ENCODE results near the gene MLLT1.

The MLLT1 gene

DNA sequence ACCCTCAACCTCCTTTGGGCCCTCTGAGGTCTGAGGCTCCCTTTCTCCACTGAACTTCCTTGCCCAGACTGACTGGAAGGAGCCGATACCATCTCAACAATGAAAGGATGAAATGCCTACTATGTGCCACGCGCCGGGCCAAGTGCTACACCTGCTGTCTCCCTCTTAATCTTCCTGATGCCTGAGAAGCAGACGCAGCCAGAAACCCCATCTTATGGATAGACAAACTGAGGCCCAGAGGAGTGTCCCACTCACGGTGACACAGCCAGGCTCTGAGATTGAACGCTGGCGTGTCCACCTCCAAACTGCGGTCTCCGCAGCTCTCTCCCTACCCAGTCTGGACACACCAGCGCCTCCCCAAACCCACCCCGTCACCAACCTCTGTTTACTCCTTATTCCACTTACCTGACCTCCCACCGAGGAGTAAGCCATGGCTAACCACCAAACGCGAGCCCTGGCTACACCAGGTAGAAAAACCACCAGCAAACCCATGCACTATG, 20.9 kb downstream of the MLLT1 start:
- no peak for DNase-seq

DNA sequence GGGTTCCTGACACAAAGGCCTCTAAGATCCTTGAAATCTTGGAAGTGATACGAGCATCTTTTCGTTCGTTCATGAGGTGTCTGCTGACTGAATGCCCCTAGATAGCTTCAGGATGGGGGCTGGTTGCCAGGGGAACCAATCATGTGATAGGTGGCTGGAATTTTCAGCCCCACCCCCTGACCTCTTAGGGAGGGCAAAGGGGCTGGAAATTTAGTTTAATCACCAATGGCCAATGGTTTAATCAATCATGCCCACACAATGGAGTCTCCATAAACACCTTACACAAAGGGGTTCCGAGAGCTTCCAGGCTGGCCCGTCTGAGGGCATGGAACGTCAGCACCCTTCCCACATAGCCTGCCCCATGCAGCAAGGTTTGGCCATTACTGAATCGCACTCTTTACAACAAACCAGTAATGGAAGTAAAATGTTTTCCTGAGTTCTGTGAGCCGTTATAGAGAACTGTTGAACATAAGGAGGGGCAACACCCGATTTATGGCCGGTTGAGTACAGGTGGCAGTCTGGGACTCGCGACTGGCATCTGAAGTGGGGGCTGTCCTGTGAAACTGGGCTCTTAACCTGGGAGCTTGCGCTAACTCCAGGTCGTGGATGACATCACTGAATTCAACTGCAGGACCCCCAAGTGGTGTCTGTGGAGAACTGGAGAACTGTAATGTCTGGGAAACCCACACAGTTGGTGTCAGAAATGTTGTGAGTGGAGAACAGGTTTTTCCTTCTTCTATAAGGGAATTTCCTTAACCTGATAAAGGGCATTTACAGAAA, 25.6 kb downstream of the MLLT1 start:
- no peak for DNase-seq

DNA sequence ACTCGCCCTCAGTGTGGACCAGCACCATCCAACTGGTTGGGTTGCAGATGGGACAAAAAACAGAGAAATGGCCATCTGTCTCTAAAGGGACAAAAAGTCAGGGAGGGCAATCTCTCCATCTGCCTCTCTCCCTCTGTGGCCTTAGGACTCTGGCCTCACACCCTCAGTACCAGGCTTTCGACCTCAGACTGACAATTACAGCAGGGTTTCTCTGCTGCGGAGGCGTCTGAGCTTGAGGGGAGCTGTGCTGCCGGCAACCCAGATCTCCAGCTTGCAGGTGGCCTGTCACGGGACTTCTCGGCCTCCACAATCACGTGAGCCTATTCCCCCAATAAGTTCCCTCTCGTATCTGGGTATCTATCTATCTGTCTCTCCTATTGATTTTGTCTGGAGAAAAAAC, 27.7 kb downstream of the MLLT1 start:
- DNase-seq, result no peak

DNA sequence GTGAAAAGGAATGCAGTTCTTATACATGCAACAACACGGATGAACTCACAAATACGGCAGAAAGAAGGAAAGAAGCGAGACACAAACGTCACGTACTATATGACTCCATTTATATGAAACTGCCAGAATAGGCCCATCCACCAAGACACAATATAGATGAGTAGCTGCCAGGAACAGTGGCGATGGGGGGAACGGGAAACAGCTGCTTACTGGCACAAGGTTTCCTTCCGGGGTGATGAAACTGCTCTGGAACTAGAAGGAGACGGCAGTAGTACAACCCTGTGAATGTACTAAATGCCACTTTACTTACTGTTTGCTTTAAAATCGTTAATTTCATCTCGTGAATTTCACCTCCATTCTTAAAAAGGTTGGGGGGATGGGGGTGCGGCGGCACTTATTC, 28.9 kb downstream of the MLLT1 start:
- no peak for DNase-seq

DNA sequence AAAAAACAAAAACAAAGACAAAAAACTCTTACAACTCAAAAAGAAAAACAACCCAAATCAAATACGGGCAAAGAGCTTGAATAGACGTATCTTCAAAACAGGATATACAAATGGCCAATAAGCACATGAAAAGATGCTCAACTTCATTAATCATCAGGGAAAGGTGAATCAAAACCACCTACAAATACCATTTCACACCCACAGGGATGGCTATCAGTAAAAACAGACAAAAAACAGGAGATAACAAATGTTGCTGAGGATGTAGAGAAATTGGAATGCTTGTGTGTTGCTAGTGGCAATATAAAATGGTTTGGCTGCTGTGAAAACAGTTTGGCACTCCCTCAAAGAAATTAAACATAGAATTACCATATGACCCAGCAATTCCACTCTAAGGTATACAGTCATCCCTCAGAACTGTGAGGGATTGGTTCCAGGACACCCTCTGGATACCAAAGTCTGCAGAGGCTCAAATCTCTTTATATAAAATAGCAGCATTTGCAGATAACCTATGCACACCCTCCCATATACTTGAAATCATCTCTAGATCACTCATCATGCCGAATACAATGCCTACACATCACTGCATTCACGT, 29.7 kb downstream of the MLLT1 start:
- DNase-seq, result no peak

DNA sequence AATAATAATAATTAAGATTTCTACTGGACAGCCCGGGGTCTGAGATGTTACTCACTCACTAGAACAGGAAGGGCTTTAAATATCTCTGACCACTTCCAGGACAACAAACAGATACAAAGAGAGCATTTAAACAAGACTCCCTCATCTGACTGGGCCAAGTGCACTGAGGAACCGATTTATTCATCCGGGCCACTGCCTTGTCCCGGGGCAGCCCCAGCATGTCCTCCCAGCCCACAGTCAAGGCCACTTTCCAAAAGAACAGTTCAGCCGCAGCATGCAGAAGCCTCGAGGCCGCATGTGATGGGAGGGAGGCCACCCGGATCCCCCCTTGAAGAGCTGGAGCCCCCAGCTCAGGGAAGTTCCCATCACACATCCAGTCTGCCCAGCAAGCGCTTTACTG, 30.5 kb downstream of the MLLT1 start:
- DNase-seq, result no peak

- no peak for DNase-seq
Measured at GRCh38 chr19:6248844-6249243, 30.9 kb downstream of the MLLT1 start.

GRCh38 chr19:6248341-6248740, 31.4 kb downstream of the MLLT1 start:
- no peak for DNase-seq

DNA sequence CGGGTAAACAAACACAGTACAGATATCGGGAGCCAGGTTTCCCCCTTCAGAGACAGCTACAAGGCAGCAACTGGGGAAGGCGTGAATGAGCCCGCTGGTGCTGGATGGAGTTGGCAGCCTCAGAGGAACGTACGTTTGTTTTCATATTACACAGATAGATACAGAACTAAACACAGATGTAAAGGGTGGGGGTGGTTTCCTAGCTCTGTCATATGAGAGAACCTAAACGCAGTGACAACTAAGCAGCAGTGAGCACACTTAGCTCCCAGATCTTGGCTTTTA, 32.8 kb downstream of the MLLT1 start:
- DNase-seq, result no peak

DNA sequence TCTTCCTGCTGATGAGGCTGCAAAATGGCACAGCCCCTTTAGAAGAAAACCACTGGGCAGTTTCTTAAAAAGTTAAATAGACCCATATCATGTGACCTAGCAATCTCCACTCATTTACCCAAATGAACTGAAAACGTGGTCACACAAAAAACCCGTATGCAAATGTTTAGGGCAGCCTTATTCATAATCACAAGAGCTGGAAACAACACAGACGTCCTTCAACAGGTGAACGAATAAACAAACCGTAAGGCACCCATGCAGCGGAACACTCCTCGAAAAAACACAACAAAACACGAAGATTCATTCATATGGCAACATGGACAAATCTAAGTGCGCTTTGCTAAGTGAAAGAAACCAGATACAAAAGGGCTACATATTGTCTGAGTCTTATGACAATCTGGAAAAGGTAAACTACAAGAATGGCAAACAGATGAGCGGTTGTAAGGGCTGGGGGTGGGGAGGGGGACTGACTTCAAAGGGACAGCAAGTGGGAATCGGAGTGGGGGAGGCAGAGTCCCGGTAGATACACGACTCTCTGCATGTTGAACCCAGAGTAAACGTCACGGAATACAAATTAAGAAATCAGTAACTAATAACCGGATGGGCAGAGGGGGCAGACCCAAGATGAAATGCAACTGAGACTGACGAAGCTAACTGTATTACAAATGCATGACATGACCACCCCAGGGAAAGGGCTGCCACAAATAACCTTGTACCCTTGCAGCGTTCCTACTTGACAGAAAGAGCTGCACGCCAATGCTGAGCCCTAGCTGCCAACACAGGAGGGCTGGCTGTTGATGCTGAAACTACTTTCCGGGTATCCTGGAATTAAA, 33.4 kb downstream of the MLLT1 start:
- DNase-seq, result no peak

- no peak for DNase-seq
Measured at GRCh38 chr19:6242677-6243076, 37.1 kb downstream of the MLLT1 start.

DNA sequence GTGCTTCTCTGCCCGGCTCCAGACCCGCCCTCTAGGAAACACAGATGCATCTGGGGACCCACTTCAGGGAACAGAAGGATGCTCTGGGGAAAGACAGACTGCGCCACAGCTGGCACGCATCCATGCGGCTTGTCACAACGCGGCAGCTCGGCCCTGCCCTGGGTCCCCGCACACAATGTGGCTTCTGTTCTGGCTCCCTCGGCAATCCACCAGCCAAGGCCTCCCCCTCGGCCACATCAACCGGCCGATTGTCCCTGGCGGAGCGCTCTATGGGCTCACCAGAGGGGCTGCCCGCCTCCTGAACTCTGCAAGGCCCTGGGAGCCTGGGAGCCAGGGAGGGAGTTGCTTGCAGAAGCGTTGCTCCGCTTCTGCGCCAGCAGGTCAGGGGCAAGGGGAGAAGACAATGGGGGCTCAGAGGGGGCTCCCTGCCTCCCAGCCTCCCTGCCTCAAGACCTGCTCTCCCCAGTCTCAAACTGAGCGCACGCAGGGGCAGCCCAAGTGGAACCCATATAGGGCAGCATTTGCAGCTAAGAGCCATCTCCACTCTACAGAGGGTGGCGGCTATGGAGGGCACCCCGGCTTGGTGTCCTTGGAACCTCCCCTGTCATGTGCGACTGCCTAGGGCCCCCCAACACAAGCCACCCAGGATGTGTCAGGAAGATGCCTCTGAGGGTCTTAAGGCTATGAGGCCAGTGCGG, 37.9 kb downstream of the MLLT1 start:
- DNase-seq, result no peak

- no peak for DNase-seq
Measured at GRCh38 chr19:6241056-6241455, 38.7 kb downstream of the MLLT1 start.

GRCh38 chr19:6239871-6240676, 39.7 kb downstream of the MLLT1 start:
- no peak for DNase-seq

- DNase-seq, result peak; percentile 71
Measured at GRCh38 chr19:6239401-6239844, 40.4 kb downstream of the MLLT1 start.

GRCh38 chr19:6238643-6239281, 41.0 kb downstream of the MLLT1 start:
- DNase-seq, result no peak

- DNase-seq, result peak; percentile 79
Measured at GRCh38 chr19:6238256-6238642, 41.5 kb downstream of the MLLT1 start.

- DNase-seq, result no peak
Measured at GRCh38 chr19:6236310-6237291, 43.2 kb downstream of the MLLT1 start.

DNA sequence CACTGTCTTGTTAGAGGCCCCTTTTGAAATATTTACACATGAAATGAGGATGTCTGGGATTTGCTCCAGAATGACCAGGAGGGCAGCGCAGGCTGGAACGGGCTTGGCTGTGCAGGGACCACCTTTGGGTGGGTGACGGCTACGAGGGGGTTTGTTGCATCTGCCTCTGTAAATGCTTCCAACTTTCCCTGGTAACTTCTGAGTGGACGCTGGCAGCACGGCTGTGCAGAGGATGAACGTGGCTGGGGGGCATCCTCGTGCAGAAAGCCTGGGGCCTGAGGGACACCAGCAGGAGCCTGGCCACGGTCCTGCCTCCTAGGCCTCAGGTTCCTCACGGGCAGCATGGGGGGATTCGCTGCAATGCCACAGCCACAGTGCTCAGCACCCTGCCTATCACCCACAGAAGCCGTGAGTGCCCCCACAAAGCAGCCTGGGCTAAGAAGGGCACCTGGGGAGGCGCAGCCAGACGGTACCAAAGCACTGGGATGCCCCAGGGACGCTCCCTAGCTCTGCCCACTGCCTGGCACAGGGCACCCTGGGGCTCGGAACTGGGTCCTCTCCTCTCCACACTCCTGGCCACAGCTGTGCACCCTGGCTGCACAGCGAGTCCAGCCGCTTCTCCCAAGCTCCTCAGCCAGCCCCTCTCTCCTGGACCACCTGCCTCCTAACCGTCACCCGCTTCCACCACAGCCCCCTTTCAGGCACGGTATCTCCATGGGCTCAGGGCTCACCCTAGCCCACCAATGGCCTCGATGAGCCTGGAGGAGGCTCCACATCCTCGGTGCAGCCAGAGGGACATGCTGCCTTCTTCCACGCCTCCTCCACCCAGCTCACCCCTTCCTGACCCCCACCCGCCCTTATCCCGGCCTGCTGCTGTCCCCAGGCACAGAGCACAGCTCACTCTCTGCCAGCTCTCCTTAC, 44.5 kb downstream of the MLLT1 start:
- DNase-seq, result no peak
